ENCODE results near the gene MGAT4C.
"Not testable (repeated sequence)": the region's sequence is repeated elsewhere in the genome, so short reads cannot be mapped to it uniquely, and the experiment has no call there.

MGAT4C gene

DNA sequence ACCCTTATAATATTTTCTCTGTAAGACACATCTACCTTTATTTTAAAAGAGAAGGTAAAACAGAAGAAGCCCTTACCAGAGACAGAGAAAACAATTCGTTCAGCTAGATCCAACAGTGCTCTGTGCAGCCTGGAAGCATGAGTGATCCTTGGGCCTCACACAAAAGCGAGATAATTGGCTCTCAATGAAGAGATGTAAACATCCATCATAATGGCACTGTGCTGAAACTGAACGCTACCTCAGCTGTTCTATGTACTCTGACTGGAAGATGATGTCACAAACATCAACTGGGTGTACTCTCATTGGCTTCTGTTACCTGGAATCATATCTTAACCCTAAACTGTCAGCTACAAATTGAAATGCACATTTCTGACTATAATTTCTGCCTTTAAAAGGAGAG lies at the start of gene MGAT4C:
Gene MGAT4C (minus strand): TSS at position 229 of the 400 bp plus-strand sequence.
- FAIRE-seq = no peak
- no peak for DNase-seq (ENCODE audit: insufficient read length, low spot score)

DNA sequence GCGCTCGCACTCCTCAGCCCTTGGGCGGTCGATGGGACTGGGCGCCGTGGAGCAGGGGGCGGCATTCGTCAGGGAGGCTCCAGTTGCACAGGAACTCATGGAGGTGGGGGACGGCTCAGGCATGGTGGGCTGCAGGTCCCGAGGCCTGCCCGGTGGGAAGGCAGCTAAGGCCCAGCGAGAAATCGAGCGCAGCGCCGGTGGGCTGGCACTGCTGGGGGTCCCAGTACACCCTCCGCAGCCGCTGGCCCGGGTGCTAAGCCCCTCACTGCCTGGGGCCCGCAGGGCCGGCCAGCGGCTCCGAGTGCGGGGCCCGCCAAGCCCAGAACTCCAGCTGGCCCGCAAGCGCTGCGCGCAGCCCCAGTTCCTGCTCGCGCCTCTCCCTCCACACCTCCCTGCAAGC lies 40.2 kb upstream of the MGAT4C start:
- not testable (repeated sequence) for DNase-seq (ENCODE audit: insufficient read length, low spot score); FAIRE-seq

DNA sequence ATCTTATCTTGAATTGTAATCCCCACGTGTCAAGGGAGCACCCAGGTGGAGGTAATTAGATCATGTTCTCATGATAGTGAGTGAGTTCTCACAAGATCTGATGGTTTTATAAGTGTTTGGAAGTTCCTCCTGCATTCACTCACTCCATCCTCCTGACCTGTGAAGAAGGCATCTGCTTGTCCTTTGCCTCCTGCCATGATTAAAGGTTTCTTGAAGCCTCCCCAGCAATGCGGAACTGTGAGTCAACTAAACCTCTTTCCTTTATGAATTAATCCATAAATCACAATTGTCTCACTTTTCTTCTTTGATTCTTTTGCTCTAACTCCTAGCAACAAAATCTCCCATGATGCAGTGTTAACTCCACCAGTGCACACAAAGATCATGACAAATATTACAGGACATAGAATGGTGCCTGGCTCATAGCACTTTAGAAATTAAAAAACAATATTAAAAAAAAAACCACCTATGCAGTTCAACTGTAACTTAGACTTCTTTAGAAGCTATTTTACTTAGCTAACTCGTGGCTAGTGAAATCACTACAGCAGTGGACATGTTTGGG lies 37.6 kb upstream of the MGAT4C start:
- FAIRE-seq (no peak), DNase-seq (ENCODE audit: insufficient read length, low spot score) (no peak)

DNA sequence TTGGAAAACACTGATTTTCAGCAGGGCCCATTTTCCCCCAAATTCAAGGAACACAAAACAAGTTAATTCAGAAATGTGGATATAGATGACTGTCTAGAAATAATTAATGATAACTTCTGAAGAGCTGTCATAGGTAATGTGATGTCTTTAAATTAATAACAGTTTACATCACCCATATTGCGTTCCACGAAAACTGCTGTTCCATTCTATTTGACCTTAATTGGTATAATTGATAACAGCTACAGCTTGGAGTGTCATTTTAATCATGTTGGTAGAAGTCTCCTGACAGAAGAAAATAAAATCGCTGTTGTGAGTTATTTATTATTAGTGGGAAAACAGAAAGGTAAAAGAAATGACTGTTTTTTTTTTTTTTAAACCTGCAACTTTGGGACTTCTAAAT lies 36.3 kb upstream of the MGAT4C start:
- DNase-seq (ENCODE audit: insufficient read length, low spot score) (no peak), FAIRE-seq (no peak)

DNA sequence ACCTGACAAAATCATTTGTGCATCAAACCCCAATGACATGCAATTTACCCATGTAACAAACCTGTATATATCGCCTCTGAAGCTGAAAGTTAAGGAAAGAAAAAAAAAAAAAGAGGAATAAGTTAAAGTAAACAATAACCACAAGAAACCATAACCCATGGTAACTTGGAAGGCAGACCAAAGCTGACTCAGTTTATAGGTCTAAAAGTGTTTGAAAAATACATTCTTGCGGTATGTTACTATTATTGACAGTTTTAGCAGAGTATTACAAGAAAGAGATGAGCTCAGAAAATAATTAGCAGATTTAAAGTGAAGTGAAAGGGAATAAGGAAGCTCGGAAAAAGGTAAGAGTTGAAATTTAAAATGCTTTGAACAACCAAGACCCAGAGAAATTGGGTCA lies 34.4 kb upstream of the MGAT4C start:
- FAIRE-seq = no peak
- DNase-seq (ENCODE audit: insufficient read length, low spot score) = no peak

DNA sequence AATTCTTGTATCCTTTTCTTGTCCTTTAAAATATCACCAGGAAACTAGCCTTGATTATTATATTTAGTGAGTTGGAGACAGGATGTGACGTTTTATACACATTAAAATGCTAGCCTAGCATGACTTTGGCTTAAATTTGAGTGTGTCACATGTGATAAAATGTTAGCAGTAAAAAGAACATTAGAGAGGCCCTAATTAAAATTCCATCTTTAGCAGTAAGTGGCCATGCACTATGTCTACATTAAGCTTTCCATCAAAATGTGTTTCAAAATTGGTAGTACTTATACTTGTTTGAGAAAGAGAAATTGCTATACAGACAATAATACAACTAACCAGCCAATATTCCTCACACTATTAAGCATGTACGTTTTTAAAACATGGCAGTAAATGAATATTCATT lies 29.9 kb upstream of the MGAT4C start:
- FAIRE-seq = no peak
- no peak for DNase-seq (ENCODE audit: insufficient read length, low spot score)

DNA sequence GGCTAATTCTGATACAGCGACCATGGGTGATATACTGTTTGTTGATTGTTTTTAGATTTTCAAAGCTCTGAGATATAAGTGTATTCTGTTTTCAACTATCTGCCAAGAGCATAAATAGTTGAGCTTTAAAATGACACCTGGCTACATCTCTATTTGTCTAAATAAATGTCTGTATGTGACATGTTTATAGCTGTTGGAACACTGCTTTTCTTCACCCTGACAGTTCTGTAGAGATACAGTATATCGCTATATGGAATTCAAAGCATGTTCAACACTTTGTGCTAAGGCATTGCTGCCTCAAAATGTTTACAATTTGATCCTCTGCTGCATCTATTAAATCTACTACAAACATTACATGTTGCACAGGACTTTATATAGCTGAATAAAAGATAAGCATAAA lies 27.4 kb upstream of the MGAT4C start:
- DNase-seq (ENCODE audit: insufficient read length, low spot score) (no peak), FAIRE-seq (no peak)

DNA sequence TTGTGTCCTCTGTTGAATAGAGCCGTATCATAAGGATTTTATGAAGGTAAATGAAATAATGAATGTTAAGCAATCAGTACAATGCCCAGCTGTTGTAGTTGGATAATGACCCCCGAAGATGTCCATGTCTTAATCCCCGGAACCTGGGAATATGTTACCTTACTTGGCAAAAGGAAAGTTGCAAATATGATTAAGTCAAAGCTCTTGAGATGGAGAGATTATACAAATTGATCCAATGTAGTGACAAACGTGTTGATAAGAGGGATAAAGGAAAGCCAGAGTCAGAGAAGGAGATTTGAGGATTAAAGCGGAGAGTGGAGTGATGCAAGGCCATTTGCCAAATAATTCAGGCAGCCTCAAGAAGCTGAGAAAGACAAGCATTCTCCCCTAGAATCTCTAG lies 19.2 kb upstream of the MGAT4C start:
- FAIRE-seq = no peak
- no peak for DNase-seq (ENCODE audit: insufficient read length, low spot score)

DNA sequence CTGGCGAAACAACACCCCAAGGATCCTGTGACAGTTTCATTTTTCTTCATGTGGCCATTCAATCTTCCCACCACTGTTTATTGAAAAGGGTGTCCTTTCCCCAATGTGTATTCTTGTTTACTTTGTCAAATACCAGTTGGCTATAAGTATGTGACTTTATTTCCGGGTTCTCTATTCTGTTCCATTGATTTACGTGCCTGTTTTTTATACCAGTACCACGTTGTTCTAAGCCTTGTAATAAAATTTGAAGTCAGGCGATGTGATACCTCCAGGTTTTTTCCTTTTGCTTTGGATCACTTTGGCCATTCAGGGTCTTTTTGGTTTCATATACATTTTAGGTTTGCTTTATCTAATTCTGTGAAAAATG lies 9.1 kb upstream of the MGAT4C start:
- DNase-seq (ENCODE audit: insufficient read length, low spot score) = no peak
- FAIRE-seq = no peak

DNA sequence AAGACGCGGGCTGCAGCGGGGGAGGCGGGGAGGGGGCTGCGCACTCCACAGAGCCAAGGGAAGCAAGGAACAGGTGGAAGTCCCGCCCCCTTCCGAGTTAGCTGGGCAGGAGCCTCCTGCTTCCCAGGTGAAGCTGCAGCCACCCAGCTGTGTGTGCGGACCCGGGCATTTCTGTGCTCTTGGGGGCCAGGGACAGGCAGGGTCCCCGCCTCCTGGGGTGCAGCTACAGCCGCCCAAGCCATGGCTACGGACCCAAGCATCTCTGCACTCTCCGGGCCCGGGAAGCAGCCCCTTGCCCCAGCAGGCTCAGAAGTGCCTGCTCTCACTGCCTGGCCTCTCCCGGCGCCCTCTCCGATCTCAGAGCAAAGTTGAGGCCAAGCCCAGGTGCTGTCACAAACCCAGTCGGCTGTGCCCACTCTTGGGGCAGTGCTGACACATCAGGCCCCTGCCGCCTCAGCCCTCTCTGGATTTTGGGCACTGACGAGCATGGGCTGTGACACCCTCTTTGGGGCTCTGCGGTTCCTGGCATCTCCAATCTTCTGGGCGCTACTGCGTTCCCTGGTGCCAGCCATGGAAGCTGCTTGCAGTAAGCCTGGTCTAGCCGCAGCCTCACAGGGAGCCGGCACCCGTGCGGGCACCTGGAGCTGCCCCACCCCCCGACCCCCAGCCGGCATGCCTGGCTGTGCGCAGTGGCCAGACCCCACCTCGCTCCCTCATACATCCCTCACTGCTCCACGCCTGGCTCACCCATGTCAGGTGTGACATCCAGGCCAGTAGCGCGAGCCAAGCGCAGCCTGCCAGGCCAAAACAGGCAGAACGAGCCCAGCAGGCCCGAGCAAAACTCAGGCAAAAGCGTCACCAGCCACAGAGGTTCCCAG lies 8.5 kb upstream of the MGAT4C start:
- DNase-seq (ENCODE audit: insufficient read length, low spot score) (no peak), FAIRE-seq (no peak)

DNA sequence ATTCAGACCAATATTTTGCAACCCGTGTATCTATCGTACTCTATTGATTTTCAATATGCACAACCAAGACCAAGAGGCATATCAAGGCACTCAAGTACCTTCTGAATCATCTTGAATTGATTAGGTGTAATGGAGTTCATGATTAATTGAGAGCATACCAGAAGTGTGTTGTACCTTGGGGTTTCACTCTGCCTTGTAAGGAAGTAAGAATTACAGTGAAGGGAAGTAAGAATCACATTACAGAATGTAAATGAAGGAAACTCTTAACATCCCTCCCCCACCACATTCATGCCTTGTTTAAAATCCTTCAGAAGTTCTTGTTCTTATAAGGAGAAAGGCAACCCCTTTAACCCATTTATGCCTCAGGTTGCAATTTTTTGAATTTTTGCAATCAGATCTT lies 5.4 kb upstream of the MGAT4C start:
- FAIRE-seq = no peak

DNA sequence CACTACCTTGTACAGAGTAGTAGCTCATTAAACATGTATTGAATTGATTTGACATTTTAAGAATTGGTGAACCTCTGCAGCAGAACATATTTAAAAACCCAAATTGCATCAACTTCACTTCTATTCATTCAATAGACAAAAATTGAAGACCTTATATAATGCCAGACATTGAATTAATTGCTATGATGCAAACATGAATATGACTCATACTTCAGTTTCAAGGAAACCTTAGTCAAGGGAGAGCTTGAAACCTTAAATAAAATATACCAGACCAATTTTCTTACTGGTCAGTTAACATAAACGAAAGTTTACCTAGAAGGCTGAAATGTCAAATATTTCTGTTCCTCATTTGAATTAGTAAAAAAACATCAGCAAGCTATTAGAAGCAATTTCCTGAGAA lies 5.0 kb upstream of the MGAT4C start:
- DNase-seq (ENCODE audit: insufficient read length, low spot score) (no peak), FAIRE-seq (no peak)

More for the DNA sequence above, 5.4 kb upstream of the MGAT4C start:
- DNase-seq (ENCODE audit: insufficient read length, low spot score) = no peak

DNA sequence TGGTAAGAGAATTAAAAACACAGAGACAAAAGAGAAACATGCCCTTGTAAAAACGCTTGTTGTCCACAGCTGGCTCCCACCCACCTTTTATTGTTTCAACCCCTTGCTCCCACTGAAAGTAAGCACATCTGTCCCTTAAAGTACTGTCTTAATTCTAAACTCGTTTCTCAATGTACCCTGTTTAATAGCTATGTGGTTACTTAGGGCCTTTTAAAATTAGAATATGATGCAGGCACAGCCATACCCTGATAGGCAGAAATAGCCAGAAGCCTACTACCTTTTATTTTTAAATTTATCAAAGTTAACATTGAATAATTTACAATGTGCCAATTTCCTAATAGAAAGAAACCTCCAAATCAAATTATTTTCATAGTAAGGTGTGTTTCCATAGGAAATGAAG lies 4.0 kb upstream of the MGAT4C start:
- no peak for FAIRE-seq

DNA sequence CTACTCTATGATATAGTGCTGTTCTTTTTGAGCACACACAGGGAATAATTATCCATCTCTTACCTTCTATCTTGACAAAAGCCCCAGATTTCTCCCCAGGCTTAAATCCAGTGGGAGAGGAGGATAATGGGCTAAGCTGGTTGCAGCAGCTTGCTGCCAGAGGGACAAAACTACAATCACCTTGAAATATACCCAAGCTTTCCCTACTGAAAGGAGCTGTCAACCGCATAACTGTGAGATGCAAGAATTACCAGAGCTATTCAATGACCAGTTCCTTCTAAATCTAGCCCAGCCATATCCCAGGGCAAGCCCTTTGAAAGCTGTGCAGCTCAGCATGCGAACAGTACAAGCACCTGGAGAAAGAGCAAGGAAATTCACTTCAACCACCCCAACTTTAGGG lies 943 bp upstream of the MGAT4C start:
- FAIRE-seq = no peak
- DNase-seq (ENCODE audit: insufficient read length, low spot score) = no peak

More for the DNA sequence above, 4.0 kb upstream of the MGAT4C start:
- DNase-seq (ENCODE audit: insufficient read length, low spot score) = no peak

DNA sequence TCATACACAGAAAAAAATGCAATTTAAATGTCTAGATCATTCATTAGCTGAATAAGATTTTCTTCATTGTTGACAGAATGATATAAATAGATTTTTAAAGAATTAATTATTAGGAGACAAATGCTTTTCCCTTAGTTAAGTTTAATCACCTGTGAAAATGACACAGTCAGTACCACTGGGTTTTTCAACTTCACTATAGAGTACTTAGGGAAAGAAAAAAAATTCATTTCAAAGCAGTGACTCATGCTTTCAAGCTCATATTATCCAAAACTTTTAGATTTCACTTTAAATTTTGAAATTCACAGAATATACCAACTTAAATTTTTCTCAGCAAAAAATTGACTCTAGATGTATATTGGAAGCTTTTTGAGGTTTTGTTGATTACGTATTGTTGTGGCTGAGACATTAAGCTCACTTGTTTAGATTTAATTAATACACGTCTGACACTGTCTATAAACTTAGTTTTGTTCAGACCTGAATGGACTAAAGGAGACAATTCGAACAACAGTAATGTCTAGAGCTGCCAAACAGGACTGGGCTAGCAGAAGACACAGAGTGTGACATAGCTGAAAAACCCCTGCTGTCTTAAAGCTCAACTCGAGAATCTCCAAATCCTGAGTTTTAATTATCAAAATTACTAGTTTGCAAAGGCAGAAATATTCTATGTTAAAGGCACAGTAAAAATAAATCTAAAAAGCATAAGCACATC lies 1.6 kb downstream of the MGAT4C start:
- DNase-seq (ENCODE audit: insufficient read length, low spot score) = no peak
- no peak for FAIRE-seq

DNA sequence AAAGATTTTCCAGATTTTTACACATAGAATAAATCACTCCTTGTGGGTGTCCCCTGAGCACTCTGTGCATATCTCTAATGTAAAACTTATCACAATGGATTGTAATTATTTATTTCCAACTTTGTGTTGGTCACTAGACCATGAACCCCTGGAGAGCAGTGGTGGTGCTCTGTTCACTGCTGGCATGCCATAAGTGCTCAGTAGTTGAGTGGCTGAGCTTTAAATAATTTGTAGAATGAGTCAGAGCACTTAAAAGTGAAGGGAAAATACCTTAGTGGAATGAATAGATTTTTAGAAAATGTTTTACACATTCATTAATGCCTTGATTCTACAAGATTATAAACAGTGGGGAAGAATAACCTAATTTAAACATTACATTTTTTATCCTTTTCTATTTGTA lies 6.3 kb downstream of the MGAT4C start:
- no peak for FAIRE-seq
- DNase-seq (ENCODE audit: insufficient read length, low spot score) = no peak

DNA sequence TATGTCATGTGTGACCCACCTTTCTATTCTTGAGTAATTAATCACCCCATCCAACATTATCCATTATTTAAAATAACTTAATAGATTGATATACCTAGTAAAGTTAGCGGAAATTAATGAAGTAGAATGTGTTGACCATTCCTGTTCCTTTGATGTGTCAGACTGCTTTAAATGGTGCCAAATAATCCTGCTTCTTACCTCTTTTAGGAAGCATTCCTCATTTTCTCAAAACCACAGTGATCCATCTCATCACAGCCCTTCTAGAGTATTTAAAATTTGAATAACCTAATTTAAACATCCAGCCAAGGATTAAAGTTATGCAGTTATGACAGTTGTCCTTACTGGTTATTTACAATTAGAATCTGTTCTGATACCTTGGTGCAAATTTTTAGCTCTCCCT lies 6.9 kb downstream of the MGAT4C start:
- FAIRE-seq = no peak
- no peak for DNase-seq (ENCODE audit: insufficient read length, low spot score)

DNA sequence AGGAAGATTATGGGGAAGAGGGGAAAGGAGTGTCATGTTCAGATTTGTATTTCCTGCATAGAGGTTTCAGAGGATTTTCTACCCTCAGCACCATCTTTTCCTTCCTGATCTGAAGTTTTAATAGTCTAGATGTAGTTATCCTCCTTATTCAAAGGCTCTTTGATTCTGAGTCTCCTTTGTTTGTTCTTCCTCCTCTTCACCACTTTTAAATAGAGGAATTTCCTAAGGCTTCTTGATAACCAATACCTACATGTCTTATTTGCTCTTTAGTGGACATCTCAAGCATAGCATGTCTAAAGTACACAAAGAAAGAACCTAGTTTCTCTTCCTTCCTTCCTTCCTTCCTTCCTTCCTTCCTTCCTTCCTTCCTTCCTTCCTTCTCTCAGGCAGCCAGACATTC lies 8.3 kb downstream of the MGAT4C start:
- DNase-seq (ENCODE audit: insufficient read length, low spot score) = no peak
- no peak for FAIRE-seq

DNA sequence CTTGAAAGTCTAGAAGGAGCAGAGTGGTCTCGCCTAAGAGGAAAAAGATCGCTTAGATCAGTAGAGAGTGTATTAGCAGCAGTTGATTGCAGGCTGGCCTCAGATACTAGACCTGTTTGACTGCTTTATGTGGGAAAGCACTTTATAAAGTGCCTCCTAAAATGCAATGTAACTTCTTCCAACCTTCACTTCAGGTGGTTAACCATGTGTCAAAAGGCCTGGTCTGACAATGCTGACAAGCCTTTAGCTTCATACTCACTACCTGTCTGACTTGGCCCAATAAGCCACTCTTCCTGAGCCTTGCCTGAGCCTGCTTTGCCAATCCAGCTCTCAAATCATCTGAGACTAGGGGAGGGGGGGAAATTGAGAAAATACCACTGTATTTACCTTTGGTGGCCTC lies 14.6 kb downstream of the MGAT4C start:
- DNase-seq (ENCODE audit: insufficient read length, low spot score) (no peak), FAIRE-seq (no peak)

DNA sequence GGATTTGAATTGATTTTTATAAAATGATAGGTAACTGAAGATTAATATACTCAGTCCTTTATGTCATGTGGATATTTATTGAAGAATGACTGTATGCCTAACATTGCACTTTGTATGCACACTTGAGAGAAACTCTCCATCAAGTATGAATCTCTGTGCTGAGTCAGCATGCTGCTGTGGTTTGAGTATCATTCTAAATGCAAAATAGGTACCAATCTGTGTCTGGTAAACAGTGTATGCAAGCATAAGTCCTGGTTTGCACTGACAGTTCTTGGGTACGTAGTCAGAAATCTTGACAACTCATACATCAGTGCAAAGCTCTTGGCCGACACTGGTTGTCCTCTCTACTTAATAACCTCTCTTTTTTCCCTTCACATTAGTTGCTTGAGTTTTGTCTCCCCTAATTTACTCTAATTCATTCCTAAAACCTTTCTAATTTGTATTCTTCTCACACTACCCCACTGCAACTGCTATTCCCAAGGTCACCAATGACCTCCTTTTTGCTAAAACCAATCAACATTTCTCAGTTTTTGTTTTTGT lies 21.8 kb downstream of the MGAT4C start:
- no peak for FAIRE-seq
- DNase-seq (ENCODE audit: insufficient read length, low spot score) = no peak

DNA sequence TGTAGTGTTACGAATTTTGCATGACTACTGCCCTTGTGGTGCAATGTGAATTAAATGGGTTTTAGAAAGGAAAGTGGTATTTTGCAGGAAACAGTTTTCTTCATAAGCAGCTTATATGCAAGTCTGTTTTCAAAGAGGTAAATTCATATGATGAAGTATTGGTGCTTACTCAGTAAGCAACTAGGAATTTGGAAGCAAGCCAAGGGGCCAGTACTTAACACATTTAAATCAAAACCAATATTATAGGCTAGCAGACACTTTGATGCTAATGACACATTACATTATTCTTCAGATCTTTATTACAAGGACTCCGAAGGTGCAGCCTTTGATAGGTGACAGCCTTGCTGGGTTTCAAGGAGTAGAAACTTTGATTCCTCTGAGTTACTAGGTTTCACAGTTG lies 23.1 kb downstream of the MGAT4C start:
- FAIRE-seq (no peak), DNase-seq (ENCODE audit: insufficient read length, low spot score) (no peak)

Data from GM19239 (cell line).